ENCODE measurements around the gene CDIPT. TPM values are rescaled to one million over a fixed set of nuclear protein-coding genes. Genes with fewer than 3 reads are reported as not detected.
A peak's percentile ranks its signal among the peaks of the same experiment; 100 is the strongest.

Gene CDIPT
- total and polyA plus RNA-seq, 2 of the 13 experiments (the other 11 are each of a cell fraction or from before 2014, with no cell fraction given) = 54.9 to 97.5 TPM

GRCh38 chr16:29862383-29862883 lies 593 bp downstream of the CDIPT start (continued):
- TF ChIP-seq ZSCAN5A (CRISPR knock-in tag; IDR thresholded peaks at IDR 0.05; ENCODE audit: borderline replicate concordance) (0 out of 2 replicates have a peak, but pooled peaks have one; percentile 46), NFKB2 (CRISPR knock-in tag; IDR thresholded peaks at IDR 0.05; ENCODE audit: borderline replicate concordance) (peak; percentile 66; the same call in 1 of the 2 replicates), ZNF800 (CRISPR knock-in tag; IDR thresholded peaks at IDR 0.05) (no peak), KAT7 (CRISPR knock-in tag; IDR thresholded peaks at IDR 0.05; ENCODE audit: borderline replicate concordance) (0 out of 2 replicates have a peak, but pooled peaks have one; percentile 38), TEAD2 (CRISPR knock-in tag; IDR thresholded peaks at IDR 0.05) (peak; percentile 49; the same call in 1 of the 2 replicates), ZSCAN31 (CRISPR knock-in tag; IDR thresholded peaks at IDR 0.05; ENCODE audit: low read depth) (0 out of 2 replicates have a peak, but pooled peaks have one; percentile 20), MED8 (CRISPR knock-in tag; IDR thresholded peaks at IDR 0.05; ENCODE audit: insufficient replicate concordance) (peak; percentile 18), STAT6 (CRISPR knock-in tag; IDR thresholded peaks at IDR 0.05; ENCODE audit: borderline replicate concordance) (0 out of 2 replicates have a peak, but pooled peaks have one; percentile 8), ZBTB8A (CRISPR knock-in tag; IDR thresholded peaks at IDR 0.05; ENCODE audit: borderline replicate concordance, low read depth) (0 out of 2 replicates have a peak, but pooled peaks have one; percentile 4), ZNF543 (CRISPR knock-in tag; IDR thresholded peaks at IDR 0.05) (0 out of 2 replicates have a peak, but pooled peaks have one; percentile 13), KDM5B (CRISPR knock-in tag; IDR thresholded peaks at IDR 0.05; ENCODE audit: borderline replicate concordance) (peak; percentile 70; the same call in 1 of the 2 replicates), ZNF331 (CRISPR knock-in tag; IDR thresholded peaks at IDR 0.05) (no peak), ZNF737 (CRISPR knock-in tag; IDR thresholded peaks at IDR 0.05; ENCODE audit: borderline replicate concordance) (0 out of 2 replicates have a peak, but pooled peaks have one; percentile 84), NONO (IDR thresholded peaks at IDR 0.05) (no peak), NONO (CRISPR knock-in tag; conservative IDR thresholded peaks at IDR 0.05) (0 out of 2 replicates have a peak, but pooled peaks have one; percentile 2), SIX1 (CRISPR knock-in tag; IDR thresholded peaks at IDR 0.05; ENCODE audit: borderline replicate concordance) (no peak), FIP1L1 (IDR thresholded peaks at IDR 0.05; ENCODE audit: borderline replicate concordance, insufficient read depth, low read depth, low read length) (no peak), ZNF605 (CRISPR knock-in tag; IDR thresholded peaks at IDR 0.05) (no peak; the same call in 1 of the 2 replicates), ZNF558 (CRISPR knock-in tag; IDR thresholded peaks at IDR 0.05; ENCODE audit: borderline replicate concordance) (no peak)
- TF ChIP-seq, protein P1, sequence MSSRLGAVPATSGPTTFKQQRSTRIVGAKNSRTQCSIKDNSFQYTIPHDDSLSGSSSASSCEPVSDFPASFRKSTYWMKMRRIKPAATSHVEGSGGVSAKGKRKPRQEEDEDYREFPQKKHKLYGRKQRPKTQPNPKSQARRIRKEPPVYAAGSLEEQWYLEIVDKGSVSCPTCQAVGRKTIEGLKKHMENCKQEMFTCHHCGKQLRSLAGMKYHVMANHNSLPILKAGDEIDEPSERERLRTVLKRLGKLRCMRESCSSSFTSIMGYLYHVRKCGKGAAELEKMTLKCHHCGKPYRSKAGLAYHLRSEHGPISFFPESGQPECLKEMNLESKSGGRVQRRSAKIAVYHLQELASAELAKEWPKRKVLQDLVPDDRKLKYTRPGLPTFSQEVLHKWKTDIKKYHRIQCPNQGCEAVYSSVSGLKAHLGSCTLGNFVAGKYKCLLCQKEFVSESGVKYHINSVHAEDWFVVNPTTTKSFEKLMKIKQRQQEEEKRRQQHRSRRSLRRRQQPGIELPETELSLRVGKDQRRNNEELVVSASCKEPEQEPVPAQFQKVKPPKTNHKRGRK (CRISPR knock-in tag; IDR thresholded peaks at IDR 0.05) = no peak
